NCI-H1092 treated with DMSO at 0.1 percent for 48 hours (cell line): ENCODE data around the gene EML1.

Source experiments
- DNase-seq: peaks from one replicate; lab custom pipeline; 2025; lab: John Stamatoyannopoulos, UW

Gene EML1, protein sequence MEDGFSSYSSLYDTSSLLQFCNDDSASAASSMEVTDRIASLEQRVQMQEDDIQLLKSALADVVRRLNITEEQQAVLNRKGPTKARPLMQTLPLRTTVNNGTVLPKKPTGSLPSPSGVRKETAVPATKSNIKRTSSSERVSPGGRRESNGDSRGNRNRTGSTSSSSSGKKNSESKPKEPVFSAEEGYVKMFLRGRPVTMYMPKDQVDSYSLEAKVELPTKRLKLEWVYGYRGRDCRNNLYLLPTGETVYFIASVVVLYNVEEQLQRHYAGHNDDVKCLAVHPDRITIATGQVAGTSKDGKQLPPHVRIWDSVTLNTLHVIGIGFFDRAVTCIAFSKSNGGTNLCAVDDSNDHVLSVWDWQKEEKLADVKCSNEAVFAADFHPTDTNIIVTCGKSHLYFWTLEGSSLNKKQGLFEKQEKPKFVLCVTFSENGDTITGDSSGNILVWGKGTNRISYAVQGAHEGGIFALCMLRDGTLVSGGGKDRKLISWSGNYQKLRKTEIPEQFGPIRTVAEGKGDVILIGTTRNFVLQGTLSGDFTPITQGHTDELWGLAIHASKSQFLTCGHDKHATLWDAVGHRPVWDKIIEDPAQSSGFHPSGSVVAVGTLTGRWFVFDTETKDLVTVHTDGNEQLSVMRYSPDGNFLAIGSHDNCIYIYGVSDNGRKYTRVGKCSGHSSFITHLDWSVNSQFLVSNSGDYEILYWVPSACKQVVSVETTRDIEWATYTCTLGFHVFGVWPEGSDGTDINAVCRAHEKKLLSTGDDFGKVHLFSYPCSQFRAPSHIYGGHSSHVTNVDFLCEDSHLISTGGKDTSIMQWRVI

DNA sequence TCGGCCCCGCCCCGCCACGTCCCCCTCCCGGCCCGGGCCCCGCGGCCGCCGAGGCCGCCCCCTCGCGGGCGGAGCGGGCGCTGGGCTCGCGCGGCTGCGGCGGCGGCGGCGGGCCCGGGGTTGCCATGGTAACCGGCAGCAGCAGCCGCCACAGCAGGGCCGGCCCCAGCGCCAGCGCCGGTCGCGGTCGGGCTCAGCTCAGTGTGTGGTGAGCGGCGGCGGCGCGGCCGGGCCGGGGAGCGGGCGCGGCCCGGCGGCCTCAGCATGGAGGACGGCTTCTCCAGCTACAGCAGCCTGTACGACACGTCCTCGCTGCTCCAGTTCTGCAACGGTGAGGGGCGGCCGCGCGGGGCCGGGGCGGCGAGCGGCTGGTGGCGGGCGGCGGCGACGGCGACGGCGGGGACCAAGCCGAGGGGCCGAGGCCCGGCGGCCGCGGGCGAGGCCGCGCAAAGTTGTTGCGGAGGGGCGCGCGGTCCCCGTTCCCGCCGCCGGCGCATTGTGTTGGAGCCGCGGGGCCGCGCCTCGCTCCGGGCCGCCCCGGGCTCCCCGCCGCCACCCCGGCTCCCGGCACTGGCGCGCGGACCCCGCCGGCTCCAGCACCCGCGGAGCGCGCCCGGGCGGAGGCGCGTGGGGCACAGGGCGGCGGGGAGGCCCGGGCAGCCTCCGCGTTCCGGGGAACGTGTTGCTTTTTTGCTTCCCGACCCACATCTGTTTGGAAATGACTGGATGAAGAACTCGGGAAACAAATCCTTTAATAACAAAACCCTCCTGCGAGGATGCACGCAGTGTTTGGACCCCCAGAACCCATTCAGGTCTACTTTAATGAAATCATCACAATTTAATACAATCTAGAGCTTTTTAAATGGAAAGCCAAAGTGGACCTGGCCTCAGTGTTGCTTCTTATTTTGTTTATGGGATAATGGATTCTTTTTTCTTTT is at the start of gene EML1:
Gene EML1, plus strand, starts transcription at position 201 of the 938 bp plus-strand sequence. Its CDS starts 64 bp downstream, at position 265.
- DNase-seq, result peak; percentile 79

DNA sequence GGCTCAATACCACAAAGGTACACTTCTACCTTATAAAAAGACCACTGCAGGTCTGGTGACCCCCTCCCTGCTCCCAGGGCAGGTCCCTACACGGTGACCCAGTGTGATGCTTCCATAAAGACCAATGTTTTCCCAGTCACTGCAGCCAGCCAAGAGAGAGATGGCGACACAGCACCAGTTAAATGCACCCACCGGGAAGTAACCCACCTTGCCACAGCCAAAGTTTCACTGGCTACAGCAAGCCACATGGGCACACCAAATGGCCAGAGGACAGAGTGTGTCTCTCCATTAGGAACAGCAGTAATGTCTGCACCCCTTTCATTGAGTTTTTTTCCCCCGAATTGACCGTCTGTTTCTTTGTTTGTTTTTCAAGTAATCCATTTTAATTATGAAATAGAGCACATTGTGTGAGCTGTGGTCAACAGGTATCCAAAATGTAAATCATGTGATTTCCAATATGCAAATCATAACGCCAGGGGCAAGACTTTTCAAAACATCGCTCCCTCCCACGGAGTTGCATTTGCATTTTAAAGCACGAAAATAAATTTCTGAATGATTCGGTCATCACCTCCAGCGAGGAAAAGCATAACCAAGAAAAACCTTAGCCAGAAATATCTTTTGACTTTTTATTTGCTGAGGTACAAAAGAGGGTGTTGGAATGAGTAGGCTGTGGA is 48.9 kb upstream of the EML1 start:
- no peak for DNase-seq

DNA sequence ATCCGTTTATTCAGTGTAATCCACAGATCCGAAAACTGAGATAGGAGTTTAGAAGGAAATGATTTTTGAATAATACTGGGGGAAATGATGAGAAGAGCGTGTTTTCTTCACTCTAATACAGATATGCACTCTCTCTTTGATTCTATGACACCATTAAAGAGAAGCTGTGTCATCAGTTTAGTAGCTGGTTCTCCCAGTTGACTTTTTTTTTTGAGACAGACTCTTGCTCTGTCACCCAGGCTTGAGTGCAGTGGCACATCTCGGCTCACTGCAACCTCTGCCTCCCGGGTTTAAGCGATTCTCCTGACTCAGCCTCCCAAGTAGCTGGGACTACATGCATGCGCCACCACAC is 48.4 kb upstream of the EML1 start:
- no peak for DNase-seq

DNA sequence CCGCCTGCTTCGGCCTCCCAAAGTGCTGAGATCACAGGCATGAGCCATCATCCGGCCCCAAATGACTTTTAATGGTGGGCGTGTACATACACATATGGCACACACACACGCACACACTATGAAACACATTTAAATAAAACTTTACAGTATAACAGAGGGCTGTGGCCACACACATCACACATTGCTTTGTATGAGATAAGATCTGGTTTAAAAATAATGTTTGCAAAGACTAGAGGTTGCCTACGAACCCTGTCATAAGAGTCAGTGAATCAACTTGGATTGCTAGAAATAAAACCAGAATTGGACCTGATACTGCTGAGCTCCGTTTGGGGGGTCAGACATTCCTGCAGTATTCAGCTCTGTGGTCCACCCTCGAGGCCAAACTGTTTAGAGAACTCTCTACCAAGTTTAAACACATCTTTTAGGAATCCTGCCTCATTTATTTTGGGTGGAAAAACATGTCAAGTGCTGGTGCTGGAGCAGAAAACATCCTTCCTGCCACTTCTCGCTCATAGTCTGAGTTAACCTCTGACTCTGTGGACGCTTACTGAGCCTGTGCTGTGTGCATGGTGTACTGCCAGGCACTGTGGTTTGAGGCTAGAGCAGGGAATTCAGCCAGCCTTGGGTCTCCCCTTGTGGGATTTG is 47.8 kb upstream of the EML1 start:
- no peak for DNase-seq

DNA sequence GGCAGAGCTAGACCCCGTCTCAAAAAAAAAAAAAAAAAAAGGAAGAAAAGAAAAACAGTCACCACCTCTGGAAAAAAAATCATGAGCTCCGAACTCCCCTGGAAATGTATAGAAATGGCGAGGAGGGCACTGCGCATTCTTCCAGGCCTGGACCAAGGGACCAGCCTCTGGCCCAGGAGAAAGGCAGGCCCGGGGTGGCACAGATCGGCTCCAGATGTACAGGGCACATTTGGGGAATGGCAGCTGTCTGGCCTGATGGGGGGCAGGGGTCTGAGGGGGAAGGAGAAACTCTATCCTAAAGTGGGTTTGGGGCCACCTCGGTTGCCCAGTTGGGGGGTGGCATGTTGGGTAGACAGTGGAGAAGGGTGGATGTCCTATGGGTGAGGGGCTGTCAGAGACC is 46.0 kb upstream of the EML1 start:
- DNase-seq, result no peak

DNA sequence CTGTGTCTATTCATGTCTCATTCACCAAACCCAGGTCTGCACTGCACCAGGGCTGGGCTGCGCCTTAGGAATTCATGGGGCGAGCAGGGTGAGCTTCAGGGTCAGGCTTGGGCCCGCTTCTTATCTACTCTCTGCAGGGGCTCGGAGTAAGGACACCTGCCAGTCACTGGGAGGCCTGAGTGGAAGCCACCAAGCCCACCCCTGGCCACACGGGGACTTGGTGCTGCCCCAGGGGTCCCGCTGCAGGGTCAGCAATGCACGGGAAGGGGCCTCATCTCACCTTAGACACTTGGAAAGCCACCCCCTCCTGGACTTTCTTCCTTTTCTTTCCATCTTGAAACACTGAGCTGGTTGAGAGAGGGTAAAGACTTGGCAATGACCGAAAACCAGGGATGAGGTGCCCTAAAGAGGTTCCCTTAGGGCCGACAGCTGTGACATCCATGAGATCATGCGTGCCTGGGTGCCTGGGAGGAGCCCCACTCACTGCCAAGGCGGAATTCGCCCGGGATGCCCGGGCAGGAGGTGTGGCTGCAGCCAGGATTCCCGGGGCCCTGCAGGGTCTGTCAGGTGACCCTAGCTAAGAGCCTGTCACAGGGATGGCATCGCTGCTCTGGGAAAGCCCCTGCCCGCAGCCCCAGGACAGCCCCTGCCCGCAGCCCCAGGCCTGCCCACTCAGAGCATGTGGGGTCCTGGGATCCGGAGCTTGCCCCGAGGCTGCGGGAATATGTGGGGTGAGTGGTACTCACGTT is 45.5 kb upstream of the EML1 start:
- DNase-seq, result no peak

DNA sequence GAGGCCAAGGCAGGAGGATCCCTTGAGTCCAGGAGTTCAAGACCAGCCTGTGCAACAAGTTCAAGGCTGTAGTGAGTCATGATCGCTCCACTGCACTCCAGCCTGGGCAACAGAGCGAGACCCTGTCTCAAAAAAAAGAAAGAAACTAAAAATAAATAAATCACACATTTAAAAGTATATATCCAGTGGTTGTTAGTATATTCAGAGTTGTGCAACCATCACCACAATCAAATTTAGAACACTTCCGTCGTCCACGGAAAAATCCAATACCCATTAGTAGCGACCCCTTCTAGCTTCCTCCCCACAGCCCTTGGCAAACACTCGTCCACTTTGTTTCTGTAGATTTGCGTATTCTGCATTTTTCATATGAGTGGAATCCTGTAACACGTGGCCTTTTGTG is 44.7 kb upstream of the EML1 start:
- no peak for DNase-seq

DNA sequence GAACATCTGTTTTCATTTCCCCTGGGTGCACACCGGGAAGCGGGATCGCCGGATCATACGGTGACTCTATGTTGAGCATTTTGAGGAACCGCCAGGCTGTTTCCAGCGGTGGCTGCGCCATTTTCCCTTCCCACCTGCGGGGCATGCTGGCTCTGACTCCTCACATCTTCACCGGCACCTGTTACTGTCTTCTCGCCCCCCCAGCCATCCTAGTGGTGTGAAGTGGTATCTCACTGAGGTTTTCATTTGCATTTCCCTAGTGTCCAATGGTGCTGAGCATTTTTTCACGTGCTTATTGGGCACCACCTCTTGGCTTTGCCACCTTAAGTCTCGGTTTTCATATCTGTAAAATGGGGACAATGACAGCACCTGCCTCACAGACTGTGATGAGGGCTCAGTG is 44.1 kb upstream of the EML1 start:
- no peak for DNase-seq

DNA sequence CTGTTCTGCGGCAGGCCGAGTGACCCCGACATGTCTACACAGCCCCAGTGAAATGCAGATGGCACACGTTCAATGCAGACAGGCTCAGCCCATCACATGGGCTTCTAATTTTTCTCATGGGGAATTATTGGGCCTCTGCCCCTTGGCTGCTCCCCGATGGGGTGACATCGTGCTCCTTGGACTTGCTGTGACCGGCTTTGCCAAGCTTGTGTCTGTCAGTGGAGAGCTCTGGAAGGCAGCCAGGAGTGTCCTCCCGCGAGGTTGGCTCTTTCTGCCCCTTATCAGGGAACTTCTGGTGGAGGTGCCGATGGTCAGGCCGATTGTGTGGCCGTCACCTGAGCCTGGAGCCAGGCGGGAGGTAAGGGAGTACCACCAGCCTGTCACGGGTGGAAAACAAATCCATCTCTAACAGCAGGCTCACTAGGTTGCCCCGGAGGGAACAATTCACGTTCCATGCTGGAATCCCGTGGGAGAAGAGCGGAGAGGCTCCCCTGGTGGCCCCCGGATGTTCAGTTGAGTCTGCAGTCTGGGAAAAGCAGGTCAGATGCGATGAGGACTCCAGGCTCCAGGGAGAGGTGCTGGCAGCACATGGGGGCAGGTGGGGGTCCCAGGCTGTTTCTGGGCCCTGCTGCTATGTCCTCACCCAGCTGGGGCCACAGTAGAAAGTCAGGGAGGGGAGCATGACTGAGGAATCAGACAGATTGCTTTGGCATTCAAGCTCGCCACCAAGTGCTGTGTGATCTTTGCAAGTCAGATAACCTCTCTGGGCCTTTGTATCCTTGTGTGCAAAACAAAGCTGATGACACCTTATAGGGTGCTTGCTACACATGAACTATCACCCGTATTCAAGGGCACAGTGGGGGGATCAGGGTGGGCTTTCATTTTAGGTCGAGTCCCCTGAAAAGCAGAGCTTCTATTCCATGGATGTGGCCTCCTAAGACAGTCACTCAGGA is 43.2 kb upstream of the EML1 start:
- DNase-seq, result no peak

DNA sequence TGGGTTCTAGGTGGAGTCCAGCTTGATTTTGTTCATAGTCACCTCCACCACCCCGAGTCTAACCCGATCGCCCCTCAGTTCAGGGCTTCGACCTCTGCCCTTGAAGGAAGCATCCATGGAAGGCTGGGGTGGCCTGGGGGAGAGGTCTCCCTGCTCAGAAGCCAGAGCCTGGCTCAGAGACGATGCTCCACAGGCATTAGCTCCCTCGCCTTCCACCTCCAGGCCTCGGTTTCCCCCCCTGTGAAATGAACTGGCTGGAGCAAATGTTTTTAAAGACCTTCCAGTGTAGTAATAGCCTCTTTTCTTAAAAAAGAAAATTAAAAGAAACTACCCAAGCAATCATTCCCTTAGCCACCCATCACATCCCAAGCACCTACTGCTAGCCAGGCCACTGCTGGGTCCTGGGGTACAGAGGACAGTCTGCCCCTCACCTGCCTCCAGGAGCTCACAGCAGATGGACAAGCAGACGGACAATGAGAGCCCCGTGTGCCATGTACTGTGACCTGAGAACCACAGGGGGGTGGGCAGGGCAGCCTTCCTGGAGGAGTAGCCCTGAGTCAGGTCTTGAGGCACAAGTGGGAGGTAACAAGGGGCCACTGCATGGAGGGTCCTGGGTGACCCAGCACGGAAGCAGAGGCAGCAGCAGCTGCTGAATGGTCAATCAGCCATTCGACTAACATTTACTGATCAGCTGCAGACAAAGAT is 42.3 kb upstream of the EML1 start:
- DNase-seq, result no peak

DNA sequence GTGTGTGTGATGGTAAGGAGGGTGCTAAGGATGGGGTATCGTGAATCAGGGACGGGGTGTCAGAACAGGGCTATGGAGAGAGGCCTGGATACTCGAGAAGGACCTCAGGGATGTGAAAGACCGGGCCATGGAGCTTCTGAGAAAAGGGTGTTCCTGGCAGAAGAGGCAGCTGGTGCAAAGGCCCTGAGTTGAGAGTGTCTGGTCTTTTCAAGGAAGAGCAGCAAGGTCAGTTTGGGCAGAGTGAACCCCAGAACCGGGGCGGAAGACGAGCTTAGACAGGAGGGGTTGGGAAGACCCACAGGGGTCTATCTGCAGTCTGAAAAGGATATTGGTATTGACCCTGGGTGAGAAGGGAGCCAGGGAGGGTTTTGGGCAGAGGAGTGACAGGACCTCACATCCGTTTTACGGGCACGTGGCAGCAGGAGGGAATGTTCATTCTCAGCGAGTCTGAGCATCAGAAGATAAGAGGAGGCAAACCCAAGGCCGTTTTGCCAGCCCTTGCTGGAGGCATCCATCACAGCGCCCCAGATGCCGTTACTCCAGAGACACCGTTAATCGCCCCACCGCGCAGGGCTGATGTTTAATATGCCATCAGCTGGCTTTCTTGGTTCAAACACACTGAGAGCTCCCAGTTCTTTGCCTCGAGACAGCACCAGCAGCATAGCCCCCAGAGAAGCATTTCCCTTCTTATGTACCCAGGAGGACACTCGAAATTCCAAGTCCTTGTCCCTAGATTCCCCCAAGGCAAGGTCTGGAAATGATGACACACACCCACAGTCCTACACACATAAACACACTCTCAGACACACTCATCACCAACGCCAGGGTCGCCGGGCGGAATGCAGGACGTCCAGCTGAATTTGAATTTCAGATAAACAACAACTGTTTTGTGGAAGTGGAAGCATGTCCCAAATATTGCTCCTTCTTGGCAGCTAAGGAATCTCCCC is 41.4 kb upstream of the EML1 start:
- no peak for DNase-seq

DNA sequence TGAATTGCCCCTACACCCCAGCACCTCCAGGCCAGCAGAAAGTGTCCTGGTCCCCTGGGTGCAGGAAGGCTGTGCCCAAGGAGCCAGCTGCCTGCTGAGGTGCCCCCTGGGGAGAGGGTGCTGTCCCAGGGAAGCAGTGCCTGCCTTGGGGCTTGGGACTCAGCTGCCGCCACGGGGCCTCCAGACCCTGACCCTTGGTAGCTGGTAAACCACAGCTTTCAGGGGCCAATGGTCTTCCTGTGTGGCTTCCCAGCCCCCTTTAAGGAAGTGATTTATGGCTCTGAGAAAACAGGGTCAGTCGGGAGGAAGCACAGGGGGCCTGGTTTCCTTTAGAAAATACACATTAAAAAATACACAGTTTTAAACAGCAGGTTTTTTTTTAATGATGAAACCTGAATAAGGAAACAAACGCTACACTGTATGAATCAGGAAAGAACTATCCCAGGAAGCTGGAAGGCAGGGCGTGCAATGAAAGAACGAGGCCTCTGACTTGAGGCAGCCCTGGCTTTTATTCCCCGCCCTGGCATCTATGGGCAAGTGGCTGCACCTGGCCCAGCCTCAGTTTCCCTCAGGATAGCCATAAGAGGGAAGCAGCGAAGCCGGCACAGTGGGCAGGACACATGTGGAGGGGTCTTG is 40.6 kb upstream of the EML1 start:
- DNase-seq, result no peak

DNA sequence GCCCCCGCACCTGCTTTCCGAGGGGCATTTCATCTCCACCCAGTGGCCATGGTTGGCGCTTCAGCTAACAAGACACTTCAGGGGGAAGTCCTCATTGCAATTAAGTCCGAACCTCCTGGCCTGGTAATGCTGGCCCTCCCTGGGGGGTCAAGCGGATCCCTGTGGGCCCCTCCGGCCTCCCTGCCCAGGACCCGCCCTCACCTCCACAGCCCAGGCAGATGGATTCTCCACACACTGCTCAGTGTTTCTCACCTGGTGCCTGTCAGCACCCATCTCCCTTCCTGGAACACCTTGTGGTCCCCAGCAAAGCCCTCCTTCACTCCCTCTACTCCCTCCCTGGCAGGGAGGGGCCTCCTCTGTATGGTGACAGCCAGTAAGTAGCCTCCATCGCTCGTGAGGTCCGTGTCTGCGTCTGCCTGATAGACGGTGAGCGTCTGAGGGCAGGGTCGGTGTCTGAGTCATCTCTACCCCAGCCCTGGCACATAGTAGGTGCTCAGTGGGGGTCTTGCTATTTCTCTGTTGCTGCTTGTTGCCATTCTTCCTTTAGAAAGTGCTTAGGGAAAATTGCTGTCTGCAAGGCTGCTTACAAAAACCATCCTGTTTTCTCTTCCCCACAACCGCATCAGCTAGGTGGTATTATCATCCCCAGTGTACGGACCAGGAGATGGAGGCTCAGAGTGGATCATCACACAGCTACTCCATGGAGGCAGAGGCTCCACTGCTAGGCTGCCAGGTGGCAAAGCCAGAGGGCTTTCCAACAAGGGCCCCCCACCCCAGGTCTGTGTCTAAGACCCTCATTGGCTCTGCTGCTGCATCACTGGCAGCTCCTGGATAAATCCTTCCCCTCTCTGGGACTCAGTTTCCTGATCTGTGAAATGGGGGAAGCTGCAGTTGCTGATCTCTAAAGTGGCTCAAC is 39.7 kb upstream of the EML1 start:
- no peak for DNase-seq

DNA sequence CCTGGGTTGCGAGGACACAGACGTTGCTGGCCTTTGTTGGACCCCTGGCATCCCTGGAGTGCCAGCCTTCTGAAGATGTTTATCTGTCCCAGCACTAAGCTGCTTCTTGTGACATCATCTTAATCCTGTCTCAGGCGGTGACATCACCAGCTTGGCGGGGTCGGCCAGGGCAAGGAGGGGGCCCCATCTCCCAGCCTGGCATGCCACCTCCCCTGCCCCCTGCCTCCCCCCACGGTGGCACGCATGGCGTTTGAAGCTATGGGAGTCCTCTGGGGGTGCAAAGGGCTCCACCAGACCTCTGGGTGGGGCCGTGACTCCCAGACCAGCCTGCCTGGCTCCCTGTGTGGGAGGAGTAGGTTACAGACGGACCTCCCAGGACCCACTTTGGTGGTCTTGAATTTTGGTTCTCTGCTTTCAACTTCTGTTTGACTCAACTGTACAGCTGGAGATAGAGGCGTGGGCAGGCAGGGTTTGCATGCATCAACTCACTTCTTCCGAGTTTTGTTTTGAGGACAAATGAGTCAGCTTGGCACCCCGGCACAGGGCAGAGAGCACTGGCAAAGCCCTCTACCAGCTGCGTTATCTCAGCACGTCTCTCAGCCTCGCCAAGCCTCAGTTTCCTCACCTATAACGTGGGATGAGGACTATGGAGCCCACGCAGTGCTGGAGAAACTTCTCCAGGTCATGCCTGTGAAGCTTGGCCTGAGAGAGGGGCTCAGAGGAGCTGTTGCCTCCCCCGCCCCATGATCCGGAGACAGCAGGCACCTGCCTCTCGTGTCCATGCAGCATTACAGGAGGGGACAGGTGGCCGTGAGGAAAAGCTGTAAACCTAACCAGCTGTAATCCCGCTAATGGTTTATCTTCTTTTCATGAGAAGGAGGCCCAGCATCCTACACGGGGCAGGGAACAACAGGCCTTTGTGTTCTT is 38.8 kb upstream of the EML1 start:
- no peak for DNase-seq

DNA sequence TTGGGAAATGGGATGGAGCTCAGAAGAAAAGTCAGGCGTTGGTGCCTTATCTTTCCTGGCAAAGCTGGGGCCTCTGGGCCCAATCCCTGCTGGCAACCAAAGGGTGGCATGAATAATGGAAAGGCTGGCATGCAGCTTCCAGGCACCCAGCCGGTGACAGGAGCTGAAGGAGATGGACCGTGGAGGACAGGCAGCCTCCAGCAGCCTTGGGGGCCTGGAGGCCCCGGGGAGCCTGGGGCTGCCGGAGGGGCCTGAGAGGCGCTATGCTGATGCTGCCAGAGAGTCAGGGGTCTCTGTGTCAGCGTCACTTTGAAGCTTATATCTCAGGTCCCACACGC is 38.2 kb upstream of the EML1 start:
- DNase-seq, result no peak
